GM21786 (cell line): Measurements from ENCODE around the gene FTH1.
A peak's percentile ranks its signal among the peaks of the same experiment; 100 is the strongest.
"Not testable (repeated sequence)": the region's sequence is repeated elsewhere in the genome, so short reads cannot be mapped to it uniquely, and the experiment has no call there.

Experiments used
- ATAC-seq: cut with Tn5 transposase; IDR thresholded peaks from one replicate; pipeline ENCODE4 v1.9.1; 2021; ENCODE audit not compliant: unreplicated experiment

FTH1 gene

DNA sequence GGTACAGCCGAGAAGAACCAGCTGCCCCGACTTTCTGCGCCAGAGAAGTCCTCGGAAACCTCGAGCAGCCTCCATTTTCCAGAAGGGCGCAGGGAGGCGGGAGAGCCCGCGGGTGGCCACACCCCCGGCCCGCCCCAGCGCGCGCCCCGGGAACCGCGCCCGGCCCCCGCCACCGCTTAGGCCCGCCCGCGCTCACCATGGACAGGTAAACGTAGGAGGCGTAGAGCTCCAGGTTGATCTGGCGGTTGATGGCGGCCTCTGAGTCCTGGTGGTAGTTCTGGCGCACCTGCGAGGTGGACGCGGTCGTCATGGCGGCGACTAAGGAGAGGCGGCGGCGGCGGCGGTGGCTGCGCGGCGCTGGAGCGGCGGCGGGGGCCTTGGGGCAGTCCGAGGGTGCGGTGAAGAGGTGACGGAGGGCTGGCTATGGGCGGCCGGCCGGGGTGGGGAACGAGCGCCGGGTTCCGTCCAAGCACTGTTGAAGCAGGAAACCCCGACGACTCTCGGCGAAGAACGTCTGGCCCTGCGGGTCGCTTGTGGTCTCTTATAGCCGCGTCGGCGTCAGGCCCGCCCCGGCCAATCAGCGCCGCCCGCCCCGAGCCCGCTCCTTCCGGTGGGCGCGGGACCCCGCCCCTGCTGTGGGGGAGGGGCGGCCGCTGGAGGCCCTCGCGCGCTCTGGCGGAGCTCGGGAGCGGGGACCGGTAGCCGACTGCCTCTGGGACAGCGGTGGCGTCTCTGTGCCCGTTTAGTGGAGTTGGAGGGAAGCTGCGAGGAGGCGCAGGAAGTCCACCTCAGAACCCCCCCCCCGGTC lies at the start of gene FTH1:
Gene FTH1, minus strand, starts transcription at position 519 of the 808 bp plus-strand sequence. Its CDS starts 209 bp downstream, at position 310.
- ATAC-seq: peak; percentile 42

DNA sequence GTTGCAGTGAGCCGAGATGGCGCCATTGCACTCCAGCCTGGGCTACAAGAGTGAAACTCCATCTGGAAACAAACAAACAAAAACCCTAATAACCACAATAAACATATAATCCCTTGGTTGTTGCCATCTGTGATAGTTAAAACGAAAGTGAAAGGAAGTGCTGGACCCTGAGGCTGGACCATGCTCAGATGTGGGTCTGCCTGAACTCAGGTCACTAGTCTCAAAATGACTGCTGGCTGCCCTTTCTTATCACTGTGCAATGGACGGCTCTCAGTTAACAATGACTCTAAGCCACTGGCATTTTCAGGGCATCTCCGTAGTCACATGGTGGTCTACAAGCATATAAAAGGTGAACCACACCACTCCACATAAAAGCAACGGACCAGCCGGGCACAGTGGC lies 48.2 kb upstream of the FTH1 start:
- no peak for ATAC-seq

DNA sequence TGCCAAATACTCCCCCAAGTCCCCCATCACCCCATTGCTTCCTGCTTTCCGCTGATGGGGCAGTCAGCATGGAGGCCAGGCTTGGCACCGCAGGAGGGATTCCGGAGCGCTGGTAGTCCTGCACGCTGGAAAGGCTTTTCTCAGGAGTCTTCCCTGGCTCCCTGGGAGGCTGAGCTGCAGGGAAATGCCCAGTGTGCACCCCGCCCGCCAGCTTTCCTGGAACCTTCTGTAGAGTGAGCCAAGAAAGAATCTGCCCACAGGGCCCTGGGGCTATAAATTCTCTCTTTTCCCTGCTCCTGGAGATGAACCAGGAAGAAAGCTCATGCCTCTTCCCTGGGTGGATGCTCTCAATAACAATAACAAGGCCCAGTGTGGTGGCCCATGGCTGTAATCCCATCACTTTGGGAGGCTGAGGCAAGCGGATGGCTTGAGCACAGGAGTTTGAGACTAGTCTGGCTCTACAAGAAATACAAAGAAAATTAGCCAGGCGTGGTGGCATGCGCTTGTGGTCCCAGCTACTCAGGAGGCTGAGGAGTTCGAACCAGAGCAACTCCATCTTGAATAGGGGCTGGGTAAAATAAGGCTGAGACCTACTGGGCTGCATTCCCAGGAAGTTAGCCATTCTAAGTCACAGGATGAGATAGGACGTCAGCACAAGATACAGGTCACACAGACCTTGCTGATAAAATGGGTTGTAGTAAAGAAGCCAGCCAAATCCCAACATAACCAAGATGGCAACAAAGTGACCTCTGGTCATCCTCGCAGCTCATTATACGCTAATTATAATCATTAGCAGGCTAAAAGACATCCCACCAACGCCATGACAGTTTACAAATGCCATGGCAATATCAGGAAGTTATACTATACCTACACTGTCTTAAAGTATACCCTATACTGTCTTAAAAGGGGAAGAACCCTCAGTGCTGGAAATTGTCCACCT lies 46.4 kb upstream of the FTH1 start:
- ATAC-seq: no peak

DNA sequence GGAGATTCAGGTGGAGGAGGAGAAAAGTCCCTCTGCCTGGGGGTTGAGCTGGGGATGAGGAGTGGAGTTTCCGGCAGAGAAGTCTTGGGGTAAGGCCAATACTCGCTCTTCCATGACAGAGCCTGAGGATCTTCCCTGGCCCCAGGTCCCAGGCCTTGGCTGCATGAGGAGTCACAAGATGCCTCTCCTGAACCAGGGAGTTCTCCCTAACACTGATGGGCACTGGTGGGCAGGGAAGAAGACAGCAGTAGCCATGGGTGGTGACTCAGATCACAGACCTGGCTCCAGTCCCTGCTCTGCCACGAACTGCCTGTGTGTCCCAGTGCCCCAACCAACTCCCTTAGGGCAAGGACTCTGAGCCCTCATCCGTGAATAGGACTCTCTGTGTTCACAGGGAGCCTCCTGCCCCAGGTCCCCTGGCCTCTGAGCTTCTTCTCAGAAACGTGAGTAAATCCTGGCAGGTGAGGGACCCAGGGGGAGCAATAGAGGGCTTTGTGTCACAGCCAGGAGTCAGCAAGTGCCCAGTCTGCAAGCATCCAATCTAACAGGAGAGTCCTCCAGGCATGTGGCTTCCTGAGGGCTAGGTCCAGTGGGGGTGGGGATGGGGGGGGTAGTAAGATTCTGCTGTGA lies 45.5 kb upstream of the FTH1 start:
- ATAC-seq: no peak

DNA sequence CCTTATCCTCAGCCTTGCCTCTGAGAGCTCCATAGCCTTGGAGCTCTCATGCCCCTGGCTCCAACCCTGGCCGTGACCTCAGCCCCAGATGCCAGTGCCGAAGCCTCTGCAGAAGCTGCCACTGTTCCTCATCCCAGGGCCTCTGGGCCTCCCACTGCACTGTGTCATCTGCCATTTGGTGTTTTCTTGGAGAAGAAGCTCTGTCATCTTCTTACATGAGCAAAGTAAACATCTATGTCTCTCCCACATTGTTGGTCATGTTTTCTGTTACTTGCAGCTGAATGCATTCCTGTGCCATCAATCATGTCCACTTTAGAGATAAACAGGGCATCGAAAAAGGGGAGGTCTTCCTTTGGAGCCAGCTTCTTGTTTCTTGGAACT lies 45.0 kb upstream of the FTH1 start:
- ATAC-seq: no peak

DNA sequence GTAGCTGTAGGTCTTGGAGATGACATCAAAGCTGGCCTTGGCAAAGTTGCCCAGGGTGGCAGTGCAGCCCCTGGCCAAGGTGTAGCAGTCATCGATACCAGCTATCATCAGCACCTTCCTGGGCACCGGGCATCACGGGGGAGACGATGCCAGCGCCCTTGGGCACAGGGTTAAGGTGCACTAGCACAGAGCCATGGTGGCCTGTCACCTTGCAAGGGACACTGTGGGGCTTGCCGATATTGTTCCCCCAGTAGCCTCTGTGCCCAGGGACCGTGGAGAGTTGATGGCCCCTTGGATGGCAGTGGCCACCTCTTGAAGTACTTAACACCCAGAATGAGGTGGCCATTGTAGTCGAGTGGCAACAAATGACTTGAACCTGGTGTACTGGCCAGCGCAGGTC lies 44.4 kb upstream of the FTH1 start:
- no peak for ATAC-seq

DNA sequence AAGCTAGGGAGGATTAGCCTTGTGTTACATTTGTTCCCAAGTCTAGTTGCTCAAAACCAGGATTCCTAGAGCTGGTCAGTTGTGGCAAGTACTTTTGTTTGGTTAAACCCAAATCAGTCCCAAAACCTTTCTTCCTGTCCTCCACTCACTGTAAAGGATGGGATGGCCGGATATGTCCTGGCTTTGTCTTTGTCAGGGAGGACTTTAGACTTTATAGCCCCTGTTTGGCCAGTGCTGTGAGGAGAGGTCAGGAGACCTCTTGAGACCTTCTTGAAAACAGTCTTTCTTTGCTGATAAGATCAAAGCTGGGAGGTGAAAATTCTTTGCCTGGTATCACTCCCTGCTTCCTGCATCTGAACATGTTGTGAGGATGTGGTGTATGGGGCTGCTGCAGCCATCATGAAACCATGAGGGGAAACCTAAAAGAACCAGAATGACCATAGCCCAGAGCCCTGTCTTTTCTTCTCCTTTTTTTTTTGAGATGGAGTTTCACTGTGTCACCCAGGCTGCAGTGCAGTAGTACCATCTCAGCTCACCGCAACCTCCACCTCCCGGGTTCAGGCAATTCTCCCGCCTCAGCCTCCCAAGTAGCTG lies 43.6 kb upstream of the FTH1 start:
- no peak for ATAC-seq

DNA sequence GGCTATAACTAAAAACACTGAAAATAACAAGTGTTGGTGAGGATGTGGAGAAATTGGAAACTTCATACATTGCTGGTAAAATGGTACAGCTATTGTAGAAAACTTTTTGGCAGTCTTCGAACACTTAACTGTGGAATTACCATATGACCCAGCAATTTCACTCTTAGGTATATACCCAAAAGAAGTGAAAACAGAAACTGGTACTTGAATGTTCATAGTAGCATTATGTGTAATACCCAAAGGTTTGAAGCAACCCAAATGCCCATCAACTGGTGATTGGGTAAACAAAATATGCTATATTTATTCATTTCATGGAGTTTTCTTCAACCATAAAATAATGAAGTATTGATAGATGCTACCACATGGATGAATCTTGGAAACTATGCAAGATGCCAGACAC lies 40.8 kb upstream of the FTH1 start:
- no peak for ATAC-seq

DNA sequence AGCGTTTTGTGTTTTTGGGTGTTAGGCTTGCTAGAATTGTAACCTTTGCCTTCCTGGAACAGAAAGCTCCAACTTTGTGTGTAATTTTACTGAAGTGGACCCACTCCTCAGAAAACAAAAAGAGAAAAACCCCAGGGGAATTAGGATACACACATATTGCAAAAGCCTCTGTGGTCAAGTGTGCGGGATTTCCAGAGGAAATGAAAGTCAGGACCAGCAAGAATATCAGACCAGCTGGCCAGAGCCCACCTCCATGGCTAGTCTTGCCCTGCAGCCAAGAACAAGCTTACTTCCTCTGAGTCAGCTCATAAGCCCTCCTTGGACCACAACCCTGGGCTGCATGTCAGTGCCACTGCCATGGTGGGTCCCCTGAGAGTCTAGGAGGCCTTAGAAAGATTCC lies 37.0 kb upstream of the FTH1 start:
- ATAC-seq: peak; percentile 58

DNA sequence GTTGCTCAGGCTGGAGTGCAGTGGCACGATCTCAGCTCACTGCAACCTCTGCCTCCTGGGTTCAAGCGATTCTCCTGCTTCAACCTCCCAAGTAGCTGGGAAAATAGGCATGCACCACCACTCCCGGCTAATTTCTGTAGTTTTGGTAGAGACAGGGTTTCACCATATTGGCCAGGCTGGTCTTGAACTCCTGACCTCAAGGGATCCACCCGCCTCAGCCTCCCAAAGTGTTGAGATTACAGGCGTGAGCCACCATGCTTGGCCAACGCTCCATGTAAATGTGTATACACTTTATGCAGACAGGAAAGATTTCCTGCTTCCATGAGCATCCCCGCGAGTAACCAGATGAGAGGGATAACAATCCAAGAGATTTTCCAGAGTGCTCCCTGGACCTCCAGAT lies 34.8 kb upstream of the FTH1 start:
- ATAC-seq: not testable (repeated sequence)

DNA sequence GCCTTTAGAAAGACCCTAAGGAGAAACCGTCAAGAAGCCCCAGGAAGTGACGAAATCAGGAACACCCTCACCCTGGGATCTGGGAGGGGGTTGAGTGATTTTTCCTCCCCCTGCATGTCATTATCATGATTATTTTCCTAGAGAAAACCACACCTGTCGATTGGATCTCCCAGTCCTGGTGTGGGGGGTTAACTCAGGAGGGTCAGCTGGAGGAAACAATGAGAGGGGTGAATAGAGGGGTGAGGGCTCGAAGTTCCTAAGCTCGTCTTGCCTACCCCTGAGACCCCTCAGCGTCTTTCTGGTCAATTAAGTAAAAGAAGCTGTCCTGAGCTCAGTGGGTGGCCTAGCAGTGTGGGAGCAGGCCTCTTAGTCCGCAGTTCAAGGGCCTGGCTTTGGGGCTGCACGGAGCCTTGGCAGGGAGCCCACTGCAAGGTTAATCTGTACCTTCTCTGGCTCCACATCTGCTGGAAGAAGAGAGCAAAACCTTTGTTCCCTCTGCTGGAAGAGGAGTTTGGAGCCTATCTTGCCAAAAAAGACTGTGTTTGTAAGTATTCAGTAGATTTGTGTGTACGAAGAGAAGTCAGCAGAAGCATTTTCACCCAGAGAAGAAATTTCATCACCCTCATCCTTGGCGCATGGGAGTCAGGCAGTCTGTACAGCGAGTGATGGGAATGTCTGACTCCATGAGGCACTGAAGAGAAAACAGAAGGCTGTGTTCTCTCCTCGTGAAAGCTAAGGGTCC lies 34.2 kb upstream of the FTH1 start:
- ATAC-seq: no peak

DNA sequence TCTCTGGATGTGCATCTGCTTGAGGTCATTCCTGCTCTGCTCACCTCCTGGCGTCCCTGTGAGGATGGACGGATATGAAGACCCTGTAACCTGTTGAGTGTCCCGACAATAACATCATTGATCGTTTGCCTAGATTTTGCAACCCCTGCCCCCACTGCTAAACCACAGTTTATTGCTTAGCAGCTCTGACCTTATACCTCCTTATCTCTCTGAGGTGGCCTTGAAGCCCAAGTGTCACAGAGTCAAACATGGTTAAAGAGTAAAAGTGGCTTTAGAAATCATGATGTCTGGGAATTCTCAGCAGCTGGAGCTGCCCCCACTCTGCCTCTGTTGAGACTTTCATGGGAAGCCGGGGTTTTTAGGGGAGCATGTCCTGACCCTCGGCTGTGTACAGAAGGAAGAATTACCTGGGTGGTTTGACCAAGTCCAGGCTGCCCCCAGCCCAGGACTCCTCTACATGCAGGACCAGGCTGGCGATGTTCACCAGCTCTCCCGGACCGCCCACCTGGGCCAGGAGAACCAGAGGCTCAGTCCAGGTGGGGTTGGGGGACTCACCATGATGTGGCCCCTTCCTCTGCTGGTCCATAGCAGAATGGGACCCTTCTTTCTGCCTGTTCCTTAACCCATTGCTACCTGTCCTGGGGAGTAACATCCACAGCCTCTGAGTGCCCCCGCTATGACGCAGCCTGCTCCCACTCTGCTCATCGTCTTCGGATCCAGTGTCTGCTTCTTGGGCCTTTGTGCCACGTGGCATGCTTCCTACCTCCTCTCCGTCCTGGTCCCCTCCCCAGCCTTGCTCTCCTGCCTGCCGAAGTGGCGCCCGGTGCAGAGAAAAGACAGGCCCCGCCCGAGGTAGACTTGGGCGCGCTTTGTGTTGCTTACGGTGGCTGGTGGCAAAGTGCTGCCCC lies 33.4 kb upstream of the FTH1 start:
- no peak for ATAC-seq

DNA sequence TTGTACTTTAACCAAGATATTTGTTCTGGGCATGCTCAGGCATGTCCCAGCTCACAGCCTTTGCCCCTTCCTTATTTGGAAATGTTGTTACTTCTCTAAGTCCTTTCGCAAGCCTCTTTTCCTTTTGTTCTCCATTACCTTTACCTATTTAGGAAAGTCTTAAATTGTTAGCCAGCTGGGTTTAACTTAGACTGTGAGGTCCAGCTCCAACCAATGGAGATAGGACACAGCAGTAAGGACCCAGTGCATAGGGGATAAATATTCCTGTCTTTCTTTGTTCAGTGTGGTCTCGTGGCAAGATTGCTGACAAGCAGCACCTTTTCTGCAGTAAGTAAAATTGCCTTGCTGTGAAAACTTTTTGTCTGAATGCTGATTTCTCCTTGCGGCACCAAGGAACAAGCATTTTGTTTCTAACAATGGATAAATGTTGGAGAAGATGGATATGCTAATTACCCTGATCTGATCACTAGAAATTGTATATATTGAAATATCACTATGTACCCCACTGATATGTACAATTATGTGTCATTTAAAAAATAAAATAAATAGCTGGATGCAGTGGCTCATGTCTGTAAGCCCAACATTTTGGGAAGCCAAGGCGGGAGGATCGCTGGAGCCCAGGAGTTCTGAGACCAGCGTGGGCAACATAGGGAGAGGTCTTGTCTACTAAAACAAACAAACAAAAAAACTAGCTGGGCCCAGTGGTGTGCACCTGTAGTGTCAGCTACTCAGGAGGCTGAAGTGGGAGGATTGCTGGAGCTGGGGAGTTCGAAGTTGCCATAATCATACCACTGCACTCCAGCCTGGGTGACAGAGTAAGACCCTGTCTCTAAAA lies 31.9 kb upstream of the FTH1 start:
- ATAC-seq: no peak

DNA sequence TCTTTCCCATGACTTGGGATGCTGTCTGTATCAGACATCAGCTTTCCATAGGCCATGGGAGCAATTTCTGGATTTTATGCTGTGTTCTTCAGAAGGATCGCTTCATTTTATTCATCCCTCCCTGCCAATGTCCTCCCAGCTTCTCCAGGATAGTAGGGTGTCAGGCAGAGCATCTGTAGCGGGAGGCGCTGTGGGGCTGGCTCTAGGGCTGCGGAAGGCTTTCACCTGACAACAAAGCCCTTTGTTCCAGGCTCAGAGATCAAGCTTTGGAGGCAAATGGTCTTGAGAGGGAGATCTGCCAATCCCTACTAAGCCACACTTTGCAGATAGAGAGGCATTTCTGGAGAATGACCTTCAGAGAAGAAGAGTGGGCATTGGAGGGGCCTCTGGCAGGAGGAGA lies 29.5 kb upstream of the FTH1 start:
- ATAC-seq: no peak

DNA sequence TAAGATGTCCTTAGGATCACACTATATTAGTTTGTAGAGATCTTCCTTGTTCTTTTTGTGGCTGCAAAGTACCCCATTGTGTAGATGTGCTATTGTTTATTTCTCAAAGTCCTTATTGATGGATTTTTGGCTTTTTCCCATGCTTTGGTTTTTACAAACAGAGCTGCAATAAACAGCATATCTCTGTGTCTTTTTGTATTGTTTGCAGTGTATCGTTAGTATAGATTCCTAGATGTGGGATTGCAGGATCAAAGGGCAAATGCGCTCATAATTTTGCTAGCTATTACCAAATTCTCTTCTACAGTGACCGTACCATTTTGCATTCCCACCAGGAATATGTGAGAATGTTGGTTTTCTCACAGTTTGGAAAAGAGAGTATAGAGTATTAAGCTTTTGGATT lies 27.5 kb upstream of the FTH1 start:
- ATAC-seq: no peak

DNA sequence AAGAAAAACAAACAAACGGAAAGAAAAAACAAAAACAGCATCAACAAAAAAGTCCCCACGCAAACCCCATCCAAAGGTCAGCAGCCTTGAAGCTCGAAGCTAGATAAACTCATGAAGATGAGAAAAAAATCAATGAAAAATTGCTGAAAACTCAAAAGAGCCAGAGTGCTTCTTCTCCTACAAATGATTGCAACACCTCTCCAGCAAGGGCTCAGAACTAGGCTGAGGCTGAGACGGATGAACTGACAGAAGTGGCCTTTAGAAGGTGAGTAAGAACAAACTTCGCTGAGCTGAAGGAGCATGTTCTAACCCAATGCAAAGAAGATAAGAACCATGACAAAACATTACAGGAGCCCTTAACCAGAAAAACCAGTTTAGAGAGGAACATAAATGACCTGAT lies 18.4 kb upstream of the FTH1 start:
- ATAC-seq: no peak

DNA sequence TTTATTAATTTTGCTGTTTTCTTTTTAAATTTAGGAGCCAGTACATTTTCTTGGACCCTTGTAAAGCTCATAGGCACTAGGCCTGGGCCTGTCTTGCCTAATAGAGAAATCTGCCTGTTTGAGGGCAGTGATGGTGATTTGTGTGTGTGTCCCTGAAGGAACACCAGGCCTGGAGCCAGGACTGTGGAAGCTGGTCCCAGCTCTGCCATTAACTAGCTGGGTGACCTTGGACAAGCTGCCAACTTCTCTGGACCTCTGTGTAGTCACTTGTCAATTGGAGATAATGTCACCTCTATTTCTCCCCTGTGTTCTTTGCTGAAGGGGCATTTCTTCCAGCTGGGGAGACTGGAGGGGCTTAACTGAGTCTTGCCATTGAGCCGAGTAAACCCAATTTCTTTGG lies 16.0 kb upstream of the FTH1 start:
- ATAC-seq: no peak

DNA sequence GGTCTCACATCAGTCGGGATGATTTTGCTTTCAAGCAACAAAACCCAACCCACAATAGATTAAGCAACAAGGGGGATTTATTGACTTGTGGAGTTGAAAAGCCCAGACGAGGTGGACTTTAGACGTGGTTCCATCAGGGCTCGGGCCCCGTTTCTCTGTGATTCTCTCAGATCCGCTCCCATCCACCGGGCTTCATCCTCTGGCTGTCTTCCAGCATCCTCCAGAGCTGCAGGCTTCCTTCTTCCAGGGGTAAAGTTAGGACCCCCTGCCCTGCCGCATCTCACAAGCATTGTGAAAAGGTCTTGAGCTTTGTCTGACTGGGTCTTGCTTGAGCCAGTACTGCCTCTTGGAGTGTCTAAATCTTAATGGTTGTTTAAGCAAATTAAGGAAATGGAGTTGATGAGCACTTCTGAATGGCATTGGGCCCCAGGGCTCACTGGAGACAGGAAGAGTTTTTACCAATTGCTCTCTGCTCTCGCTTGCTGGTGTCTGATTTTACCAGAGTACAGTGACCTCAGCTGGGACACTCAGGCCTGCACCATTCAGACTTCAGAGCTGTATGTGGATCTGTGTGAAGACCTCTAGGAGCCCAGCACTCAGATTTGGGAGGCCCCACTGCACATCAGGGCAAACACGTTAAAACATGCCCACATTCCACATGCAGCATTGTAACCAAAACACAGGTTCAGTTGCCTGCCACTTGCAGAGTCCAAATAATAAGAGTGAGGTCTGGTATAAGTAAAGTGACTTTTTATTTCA lies 13.5 kb upstream of the FTH1 start:
- ATAC-seq: no peak
